Measurements from ENCODE around the gene DENND4C.

The DENND4C gene

GRCh38 chr9:19294219-19294618 is 63.7 kb downstream of the DENND4C start:
- no peak for TF ChIP-seq CTCF (IDR thresholded peaks at IDR 0.05)
- no peak overlapping the region for H3K27ac ChIP-seq
- H3K36me3 ChIP-seq (ENCODE audit: control insufficient read depth, insufficient read depth, low read length), result no peaks in the 10 kb centered on the region
- no peaks in the 10 kb centered on the region for H3K79me2 ChIP-seq
- no peak overlapping the region for H3K4me3 ChIP-seq (ENCODE audit: low read depth, low read length)
- no peaks in the 10 kb centered on the region for H3K9me3 ChIP-seq (ENCODE audit: control insufficient read depth, low read length)
- H2AFZ ChIP-seq, result no peak overlapping the region
- no peaks in the 10 kb centered on the region for H3K4me1 ChIP-seq
- no peaks in the 10 kb centered on the region for H3K27me3 ChIP-seq (ENCODE audit: control insufficient read depth, insufficient read depth, low read length)
- no peak overlapping the region for H3K9ac ChIP-seq
- no peak overlapping the region for H3K4me2 ChIP-seq (ENCODE audit: low read length)

GRCh38 chr9:19298436-19299000 is 68.0 kb downstream of the DENND4C start:
- TF ChIP-seq CTCF (IDR thresholded peaks at IDR 0.05), result no peak
- no peak overlapping the region for H3K4me2 ChIP-seq (ENCODE audit: low read length)
- no peaks in the 10 kb centered on the region for H3K4me1 ChIP-seq
- no peaks in the 10 kb centered on the region for H3K9me3 ChIP-seq (ENCODE audit: control insufficient read depth, low read length)
- no peak overlapping the region for H3K9ac ChIP-seq
- no peak overlapping the region for H3K4me3 ChIP-seq (ENCODE audit: low read depth, low read length)
- H3K27ac ChIP-seq, result no peak overlapping the region
- H2AFZ ChIP-seq, result no peak overlapping the region
- no peaks in the 10 kb centered on the region for H3K79me2 ChIP-seq
- no peaks in the 10 kb centered on the region for H3K27me3 ChIP-seq (ENCODE audit: control insufficient read depth, insufficient read depth, low read length)
- no peaks in the 10 kb centered on the region for H3K36me3 ChIP-seq (ENCODE audit: control insufficient read depth, insufficient read depth, low read length)

DNA sequence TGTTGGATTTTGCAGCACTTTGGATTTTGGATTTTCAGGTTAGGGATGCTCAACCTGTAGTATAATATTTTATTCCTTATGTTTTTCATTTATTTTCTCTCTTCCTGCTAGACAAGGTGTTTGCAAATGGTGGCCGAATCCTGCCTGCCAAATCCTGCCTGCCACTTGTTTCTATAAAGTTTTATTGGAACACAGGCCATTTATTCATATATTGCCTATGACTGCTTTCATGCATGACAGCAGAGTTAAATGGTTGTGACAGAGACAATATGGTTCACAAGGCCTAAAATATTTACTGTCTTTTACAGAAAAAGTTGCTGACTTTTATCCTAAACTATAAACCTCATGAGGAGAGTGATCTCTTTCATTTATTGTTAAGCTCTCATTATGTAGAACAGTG is 72.7 kb downstream of the DENND4C start:
- Histone ChIP-seq H3K36me3 (ENCODE audit: control insufficient read depth, insufficient read depth, low read length) (no peaks in the 10 kb centered on the region), H3K79me2 (no peaks in the 10 kb centered on the region), H3K4me3 (ENCODE audit: low read depth, low read length) (no peak overlapping the region), H3K9me3 (ENCODE audit: control insufficient read depth, low read length) (no peaks in the 10 kb centered on the region), H3K4me1 (no peaks in the 10 kb centered on the region), H3K27ac (no peak overlapping the region), H3K27me3 (ENCODE audit: control insufficient read depth, insufficient read depth, low read length) (no peaks in the 10 kb centered on the region), H3K4me2 (ENCODE audit: low read length) (no peak overlapping the region), H2AFZ (no peak overlapping the region), H3K9ac (no peak overlapping the region)
- TF ChIP-seq CTCF (IDR thresholded peaks at IDR 0.05), result no peak

DNA sequence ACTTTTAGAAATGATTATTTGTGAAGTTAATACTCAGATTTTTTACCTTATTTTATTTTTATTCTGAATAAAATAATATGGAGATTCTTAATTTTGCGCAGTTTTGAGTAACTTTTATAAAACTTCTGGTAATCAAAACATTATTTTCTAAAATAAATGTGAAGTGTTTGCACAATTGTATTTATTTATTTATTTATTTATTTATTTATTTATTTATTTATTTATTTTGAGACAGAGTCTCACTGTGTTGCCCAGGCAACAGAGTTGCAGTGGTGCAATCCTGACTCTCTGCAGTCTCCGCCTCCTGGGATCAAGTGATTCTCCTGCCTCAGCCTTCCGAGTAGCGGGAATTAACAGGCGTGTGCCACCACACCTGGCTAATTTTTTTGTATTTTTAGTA is 76.1 kb downstream of the DENND4C start:
- H3K27ac ChIP-seq, result no peak overlapping the region
- H3K9ac ChIP-seq, result no peak overlapping the region
- no peaks in the 10 kb centered on the region for H3K36me3 ChIP-seq (ENCODE audit: control insufficient read depth, insufficient read depth, low read length)
- no peaks in the 10 kb centered on the region for H3K27me3 ChIP-seq (ENCODE audit: control insufficient read depth, insufficient read depth, low read length)
- H3K4me2 ChIP-seq (ENCODE audit: low read length), result no peak overlapping the region
- no peaks in the 10 kb centered on the region for H3K79me2 ChIP-seq
- H2AFZ ChIP-seq, result no peak overlapping the region
- TF ChIP-seq CTCF (IDR thresholded peaks at IDR 0.05), result no peak
- H3K9me3 ChIP-seq (ENCODE audit: control insufficient read depth, low read length), result no peaks in the 10 kb centered on the region
- H3K4me1 ChIP-seq, result no peaks in the 10 kb centered on the region
- H3K4me3 ChIP-seq (ENCODE audit: low read depth, low read length), result no peak overlapping the region

DNA sequence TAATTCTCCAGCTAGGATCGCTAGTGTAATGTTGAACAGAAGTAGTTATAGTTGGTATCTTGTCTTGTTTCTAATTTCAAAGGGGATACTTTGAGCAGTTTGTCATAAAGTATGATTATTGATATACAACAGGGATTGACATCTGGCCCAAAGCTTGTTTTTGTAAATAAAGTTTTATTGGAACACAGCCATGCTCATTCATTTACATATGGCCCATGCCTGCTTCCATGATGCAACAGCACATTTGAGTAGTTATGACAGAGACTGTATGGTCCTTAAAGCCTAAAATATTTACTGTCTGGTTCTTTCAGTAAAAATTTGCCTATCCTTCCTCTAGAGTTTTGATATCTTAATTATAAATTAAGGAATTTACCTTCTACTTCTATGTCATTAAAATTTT is 79.8 kb downstream of the DENND4C start:
- no peaks in the 10 kb centered on the region for H3K79me2 ChIP-seq
- no peak overlapping the region for H3K27ac ChIP-seq
- no peak overlapping the region for H2AFZ ChIP-seq
- no peaks in the 10 kb centered on the region for H3K27me3 ChIP-seq (ENCODE audit: control insufficient read depth, insufficient read depth, low read length)
- no peak overlapping the region for H3K4me3 ChIP-seq (ENCODE audit: low read depth, low read length)
- H3K4me1 ChIP-seq, result no peaks in the 10 kb centered on the region
- H3K4me2 ChIP-seq (ENCODE audit: low read length), result no peak overlapping the region
- no peaks in the 10 kb centered on the region for H3K9me3 ChIP-seq (ENCODE audit: control insufficient read depth, low read length)
- no peaks in the 10 kb centered on the region for H3K36me3 ChIP-seq (ENCODE audit: control insufficient read depth, insufficient read depth, low read length)
- H3K9ac ChIP-seq, result no peak overlapping the region
- TF ChIP-seq CTCF (IDR thresholded peaks at IDR 0.05), result no peak
